ENCODE data around the gene NT5DC4.

DNA sequence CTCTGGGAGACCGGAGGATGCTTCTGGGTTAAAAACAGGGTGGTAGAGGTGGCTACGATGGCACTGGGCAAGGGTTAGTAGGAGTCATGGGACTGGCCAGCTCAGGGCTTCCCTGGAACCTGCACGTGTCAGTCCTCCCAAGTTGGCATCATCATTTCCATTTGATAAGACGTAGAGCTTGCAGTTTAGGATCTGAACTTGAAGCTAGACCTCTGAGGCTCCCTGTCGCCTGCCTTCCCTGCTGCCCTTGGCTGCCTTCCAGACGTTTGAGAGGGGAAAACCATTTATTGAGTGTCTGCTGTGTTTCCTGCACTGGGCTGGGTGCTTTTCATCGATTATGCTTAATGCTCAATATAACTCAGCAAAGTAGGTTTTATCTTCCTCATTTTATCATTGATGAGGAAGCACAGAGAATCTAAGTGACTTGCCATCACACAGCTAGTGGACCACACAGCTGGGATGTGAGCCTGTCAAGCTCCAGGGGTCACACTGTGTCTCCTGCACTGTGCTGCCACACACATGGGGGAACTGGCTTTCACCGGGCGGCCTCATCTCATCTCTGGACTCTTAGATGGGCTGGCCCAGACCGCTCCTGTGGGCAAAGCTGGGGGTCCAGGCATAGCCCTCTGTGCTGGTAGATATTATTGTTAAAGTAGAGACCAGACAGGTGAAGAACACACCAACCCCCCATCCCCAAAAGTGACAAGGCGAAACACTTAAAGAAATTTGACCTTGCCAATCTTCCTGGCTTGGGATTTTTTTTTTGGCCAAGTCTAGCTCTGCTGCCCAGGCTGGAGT, 7.8 kb downstream of the NT5DC4 start:
- TF ChIP-seq EZH2 (IDR thresholded peaks at IDR 0.05; ENCODE audit: borderline replicate concordance, low read depth, low read length, severe bottlenecking): no peak
- TF ChIP-seq, protein P1, sequence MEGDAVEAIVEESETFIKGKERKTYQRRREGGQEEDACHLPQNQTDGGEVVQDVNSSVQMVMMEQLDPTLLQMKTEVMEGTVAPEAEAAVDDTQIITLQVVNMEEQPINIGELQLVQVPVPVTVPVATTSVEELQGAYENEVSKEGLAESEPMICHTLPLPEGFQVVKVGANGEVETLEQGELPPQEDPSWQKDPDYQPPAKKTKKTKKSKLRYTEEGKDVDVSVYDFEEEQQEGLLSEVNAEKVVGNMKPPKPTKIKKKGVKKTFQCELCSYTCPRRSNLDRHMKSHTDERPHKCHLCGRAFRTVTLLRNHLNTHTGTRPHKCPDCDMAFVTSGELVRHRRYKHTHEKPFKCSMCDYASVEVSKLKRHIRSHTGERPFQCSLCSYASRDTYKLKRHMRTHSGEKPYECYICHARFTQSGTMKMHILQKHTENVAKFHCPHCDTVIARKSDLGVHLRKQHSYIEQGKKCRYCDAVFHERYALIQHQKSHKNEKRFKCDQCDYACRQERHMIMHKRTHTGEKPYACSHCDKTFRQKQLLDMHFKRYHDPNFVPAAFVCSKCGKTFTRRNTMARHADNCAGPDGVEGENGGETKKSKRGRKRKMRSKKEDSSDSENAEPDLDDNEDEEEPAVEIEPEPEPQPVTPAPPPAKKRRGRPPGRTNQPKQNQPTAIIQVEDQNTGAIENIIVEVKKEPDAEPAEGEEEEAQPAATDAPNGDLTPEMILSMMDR (IDR thresholded peaks at IDR 0.05; ENCODE audit: borderline replicate concordance, extremely low read depth, low read length, poor library complexity, severe bottlenecking): no peak
